HTR-8/SVneo (cell line): ENCODE data around the gene TUBA3D.
A peak's percentile ranks its signal among the peaks of the same experiment; 100 is the strongest.
"Not testable (repeated sequence)": the region's sequence is repeated elsewhere in the genome, so short reads cannot be mapped to it uniquely, and the experiment has no call there.

Experiments
- DNase-seq: peaks from one replicate; pipeline ENCODE4 v3.0.0; 2011; ENCODE audit warnings: low spot score, mixed read lengths; ENCODE audit not compliant: insufficient read length
- FAIRE-seq: peaks from 2 replicates; lab custom pipeline; 2011; peaks lifted over from hg19 to GRCh38; lab: Jason Lieb, UNC

The TUBA3D gene

GRCh38 chr2:131528981-131529863 lies 53.3 kb downstream of the TUBA3D start:
- not testable (repeated sequence) for DNase-seq, FAIRE-seq

GRCh38 chr2:131529864-131530445 lies 54.0 kb downstream of the TUBA3D start:
- DNase-seq: not testable (repeated sequence)
- peak; percentile 16 for FAIRE-seq

- DNase-seq, FAIRE-seq: not testable (repeated sequence)
Measured at GRCh38 chr2:131530626-131531344, 54.9 kb downstream of the TUBA3D start.

GRCh38 chr2:131531547-131532185 lies 55.7 kb downstream of the TUBA3D start:
- FAIRE-seq, DNase-seq: not testable (repeated sequence)
